RKO (cell line): ENCODE measurements around the gene KIF26A.

Experiments used
- DNase-seq: peaks from one replicate; pipeline ENCODE4 v3.0.0-alpha.2; 2016; ENCODE audit warnings: low spot score

KIF26A gene

DNA sequence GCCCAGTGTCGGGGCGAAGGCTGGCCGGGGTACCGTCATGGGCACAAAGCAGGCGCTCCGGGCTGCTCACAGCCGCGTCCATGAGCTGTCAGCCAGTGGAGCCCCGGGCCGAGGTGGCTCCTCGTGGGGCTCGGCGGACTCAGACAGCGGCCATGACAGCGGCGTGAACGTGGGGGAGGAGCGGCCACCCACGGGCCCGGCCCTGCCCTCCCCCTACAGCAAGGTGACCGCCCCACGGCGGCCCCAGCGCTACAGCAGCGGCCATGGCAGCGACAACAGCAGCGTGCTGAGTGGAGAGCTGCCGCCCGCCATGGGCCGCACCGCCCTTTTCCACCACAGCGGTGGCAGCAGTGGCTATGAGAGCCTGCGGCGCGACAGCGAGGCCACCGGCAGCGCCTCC is 39.0 kb downstream of the KIF26A start:
- no peak for DNase-seq

DNA sequence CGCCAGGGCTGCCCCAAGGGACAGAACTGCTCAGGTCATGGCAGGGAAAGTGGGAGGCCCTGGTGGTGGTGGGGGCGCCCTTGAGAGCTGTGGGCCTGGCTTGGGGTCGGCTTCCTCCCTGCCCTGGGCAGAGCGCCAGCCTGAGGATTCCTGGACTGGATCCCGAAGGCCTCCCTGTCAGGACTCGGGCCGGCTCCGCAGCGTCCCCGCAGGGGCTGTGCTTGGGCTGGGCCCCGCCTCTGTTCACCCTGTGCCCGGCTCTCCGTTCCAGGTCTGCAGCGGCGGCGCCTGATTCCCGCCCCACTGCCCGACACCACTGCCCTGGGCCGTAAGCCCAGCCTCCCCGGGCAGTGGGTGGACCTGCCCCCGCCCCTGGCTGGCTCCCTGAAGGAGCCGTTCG is 39.9 kb downstream of the KIF26A start:
- DNase-seq = no peak

DNA sequence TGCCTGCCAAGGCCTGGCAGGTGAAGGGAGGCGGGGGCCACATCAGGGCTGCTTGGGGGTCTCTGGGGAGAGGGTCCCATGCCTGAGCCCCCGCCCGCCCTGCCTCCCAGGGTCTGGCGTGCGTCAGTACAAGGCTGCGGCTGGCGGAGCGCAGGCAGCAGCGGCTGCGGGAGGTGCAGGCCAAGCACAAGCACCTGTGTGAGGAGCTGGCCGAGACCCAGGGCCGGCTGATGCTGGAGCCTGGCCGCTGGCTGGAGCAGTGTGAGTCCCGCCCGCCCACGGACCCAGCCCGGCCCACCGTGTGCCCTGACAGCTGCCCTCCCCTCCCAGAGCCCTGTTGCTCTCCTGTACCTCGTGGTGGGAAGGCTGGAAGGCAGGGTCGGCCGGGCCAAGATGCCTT is 40.7 kb downstream of the KIF26A start:
- no peak for DNase-seq

DNA sequence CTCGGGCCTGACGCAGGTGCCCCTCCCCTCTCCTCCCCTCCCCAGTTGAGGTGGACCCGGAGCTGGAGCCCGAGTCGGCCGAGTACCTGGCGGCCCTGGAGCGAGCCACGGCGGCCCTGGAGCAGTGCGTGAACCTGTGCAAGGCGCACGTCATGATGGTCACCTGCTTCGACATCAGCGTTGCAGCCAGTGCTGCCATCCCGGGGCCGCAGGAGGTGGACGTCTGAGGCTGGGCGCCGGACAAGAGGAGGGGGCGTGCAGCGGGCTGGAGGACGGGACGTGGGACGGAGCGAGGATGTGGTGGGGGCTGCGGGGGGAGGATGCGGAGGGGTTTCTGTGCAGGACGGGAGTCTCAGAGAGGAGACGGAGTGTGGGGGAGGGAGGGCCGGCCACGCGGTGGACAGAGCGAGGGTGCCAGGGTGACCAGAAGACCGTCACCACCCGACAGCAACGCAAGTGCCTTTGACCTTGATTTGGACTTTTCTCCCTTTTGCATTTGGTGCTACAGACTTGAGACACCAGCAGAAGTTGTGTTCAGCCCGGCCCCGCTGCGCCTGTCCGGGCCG is 41.3 kb downstream of the KIF26A start:
- DNase-seq = no peak

DNA sequence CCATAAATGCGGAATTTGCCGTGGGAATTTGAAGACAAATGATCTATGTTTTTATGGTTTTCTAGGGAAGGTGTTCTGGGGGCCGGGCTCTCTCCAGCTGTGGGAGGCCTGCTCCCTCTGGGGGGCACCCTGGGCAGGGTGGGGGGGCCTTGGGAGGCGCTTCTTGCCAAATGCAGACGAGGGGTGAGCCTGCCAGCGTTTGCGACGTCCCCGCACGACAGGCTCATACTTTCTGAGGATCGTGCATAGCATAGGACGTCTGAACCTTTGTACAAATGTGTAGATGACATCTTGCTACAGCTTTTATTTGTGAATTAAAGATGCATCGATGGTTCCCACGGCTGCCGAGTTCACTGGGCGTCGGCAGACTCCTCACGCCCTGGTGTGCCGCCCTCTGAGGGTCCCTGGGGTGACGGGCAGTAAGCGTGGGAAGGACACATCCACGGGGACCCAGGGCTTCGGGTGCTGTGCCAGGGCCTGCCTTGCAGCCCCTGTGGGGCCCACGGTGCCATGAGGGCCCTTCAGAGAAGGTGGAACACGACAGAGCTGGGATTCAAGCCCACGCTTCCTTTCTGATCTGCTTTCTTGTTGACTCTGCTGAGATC is 42.3 kb downstream of the KIF26A start:
- DNase-seq = no peak

DNA sequence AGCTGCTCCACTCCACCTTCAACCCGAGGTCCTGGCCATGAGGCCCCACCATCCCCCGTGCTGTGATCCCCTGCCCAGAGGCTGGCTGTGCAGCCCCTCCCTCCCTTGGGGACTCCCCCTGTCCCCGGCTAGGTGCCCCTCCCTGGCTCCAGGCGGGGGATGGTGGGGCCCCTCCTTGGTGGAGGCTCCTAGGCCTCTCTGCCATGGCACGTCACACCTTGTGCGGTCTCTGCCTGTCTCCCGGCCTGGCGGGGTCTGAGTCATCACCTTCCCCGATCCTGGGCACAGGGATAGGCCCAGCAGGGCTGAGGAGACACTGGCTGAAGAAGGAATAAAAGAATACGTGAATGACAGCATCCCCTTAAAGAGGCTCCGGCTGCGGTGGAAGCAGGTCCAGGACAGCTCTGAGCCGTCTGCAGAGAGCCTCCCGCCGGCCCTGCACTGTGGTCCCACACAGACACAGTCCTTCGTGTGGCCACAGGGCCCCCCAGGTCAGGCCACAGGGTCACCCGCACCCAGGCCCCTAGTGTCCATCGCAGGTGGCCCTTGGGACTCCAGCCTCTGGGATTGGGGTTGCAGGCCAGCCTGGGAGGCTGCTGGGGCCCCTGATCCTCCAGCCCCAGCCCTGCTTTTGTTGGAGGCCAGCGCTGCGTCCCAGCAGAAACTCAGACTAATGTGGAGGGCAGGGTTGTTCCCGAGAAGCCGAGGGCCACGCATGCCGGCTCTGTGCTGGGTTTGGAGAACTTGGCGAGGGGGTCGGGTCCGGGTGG is 43.6 kb downstream of the KIF26A start:
- DNase-seq = no peak

DNA sequence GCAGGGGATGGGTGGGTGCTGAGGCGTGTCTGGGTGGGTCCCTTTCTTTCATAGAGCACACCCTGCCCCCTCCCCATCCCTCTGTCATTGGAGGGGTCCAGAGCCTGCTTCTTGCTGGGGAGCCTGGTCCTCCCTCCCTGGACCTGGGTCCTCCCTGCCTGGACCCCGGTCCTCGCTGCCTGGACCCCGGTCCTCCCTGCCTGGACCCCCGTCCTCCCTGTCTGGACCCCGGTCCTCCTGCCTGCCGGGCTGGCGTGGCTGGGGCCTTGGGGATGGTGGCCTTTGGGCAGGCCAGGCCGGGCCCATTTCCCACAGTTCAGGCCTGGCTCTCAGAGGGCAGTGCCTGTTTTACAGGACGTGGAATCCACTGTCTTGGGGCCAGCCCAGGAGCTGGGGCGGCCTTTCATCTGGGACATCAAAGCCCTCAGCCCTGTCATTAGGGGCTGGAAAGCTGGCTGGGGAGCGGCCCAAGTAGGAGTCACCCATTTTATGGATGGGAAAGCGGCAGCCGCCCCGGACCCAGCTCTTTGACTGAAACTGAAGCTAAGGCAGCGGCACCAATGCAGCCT is 44.6 kb downstream of the KIF26A start:
- DNase-seq = no peak

DNA sequence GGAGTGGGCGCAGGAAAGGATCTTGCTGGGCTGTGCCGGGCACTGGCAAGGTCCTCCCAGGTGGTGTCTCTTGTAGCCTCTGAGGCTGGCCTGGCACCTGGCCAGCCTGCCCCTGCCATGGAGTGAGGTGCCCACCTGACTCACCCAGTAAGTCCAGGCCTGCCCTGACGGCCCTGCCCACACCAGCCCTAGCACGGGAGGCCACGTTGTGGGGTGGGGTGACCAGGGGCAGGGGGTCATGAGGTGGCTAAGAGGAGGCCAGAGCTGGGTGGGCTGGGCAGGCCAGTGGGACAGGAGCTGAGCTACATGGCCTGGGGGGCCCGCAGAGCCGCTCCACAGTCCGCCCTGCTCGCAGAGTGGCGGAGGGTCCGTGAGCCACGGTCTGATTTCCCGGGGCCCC is 45.4 kb downstream of the KIF26A start:
- no peak for DNase-seq

DNA sequence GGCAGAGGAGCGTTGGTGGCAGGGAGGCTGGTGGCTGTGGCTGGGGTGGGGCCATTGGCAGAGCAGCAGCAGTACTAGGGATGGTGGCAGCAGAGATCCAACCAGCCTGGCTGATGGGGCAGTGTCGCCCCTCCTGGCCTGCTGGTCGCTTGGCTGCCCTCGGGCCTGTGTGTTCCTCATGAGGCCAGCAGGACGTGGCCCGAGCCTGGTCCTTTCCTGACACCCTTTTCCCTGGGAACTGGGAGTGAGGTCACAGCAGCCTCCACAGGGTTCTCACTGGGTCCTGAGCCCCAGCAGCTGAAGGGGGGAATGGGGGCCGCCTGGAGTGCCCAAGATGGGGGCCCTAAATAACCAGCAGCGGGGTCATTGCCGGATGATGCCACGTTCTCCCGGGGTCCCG is 46.1 kb downstream of the KIF26A start:
- DNase-seq = no peak

DNA sequence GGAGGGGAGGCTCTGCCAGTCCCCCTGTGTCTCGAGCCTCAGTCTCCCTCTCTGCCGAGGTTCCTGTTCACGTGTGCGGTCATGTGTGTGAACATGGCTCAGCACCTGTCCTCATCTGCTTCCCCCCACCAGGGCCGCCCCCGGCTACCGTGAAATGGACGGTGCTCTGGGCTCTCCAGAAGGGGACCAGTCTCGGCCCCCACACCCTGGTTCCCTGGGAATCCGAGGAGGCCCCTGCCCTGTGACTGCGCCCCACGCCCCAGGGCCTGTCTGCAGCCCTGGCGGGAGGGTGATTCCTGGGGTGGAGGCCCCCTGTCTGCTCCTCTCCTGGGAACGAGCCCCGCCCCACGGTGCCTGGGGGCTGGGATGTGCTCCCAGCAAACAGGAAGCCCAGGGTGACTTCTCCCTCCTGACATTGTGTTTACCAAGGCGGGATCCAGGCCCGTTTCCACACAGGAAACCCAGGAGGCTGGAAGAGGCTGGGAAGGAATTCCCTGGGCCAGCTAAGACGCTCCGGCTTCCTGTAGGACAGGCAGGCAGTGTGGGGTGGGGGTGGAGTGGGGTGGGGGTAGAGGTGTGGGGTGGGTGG is 46.6 kb downstream of the KIF26A start:
- no peak for DNase-seq

DNA sequence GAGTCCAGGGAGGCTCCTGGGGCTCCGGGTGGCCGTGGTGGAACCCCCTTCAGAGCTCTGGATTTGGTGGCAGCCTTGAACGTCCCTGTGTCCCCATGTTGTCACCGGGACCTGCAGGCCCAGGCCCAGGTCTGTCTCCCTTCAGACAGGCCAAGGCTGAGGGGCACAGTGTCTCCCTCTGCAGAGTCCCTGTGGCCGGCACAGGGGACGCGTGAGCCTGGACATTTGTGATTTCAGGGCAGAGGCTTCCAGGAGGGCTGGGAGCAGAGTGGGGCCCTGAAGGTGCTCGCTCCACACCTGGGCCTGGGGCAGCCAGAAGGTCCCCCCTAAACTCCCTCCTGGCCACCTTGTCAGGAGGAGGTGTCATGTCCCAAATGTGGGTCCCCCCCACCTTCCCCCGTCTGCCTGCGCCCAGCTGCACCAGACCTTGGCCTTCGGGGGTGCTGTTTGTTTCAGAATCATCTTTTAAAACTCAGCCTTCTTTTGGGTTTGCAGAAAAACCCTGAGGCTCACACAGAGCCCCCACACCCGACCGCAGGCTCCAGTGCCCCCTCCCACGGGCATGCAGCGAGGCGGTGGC is 47.6 kb downstream of the KIF26A start:
- no peak for DNase-seq

DNA sequence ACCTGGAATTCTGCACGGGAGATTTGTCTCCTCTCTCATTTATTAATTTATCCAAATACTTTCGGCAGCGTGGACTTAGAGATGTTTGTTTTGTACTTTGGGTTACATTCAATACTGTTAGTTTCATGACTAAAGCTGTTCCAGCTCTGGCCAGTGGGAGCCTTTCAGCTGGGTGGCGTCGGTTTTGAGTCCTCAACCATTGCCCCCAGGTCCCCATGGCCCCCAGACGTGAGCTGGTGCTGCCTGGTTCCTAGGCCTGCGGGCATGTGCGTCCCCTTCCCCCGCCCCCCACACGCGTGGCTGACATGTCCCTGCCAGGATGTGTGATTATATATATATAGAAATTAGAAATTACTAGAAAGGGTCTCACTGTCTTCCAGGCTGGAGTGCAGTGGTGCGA is 48.2 kb downstream of the KIF26A start:
- DNase-seq = no peak

DNA sequence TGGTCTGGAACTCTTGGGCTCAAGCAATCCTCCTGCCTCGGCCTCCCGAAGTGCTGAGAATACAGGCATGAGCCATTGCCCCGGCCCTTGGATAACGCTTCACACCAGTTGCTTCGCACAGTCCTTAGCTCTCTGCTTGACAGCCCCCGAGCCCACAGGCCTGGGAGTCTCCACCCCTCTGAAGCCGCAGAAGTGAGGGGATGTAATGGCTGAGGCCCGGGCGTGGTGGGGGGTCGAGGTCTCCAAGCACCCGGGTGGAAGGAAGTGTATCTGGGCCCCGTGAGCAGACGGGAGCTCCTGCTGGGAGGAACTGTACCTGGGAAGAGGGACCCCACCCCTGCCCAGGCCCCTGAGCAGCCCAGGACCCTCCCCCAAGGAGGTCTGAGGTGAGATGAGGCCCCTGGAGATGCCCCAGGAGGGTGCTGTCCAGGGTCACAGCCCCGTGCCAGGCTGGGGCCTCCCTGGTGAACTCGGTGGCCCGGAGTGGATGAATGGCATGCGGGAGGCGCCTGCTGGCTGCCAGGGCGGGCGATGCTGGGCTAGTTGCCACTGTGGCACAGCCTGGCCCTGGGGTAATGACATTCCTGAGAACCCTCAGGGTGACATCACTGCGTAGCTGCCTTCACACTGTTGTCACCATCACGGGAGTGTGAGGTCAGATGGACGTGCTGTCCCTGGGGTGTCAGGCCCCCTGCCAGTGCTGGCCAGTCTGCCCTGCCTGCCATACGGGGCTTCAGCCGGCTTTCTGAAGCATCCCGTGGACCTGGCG is 48.9 kb downstream of the KIF26A start:
- no peak for DNase-seq

DNA sequence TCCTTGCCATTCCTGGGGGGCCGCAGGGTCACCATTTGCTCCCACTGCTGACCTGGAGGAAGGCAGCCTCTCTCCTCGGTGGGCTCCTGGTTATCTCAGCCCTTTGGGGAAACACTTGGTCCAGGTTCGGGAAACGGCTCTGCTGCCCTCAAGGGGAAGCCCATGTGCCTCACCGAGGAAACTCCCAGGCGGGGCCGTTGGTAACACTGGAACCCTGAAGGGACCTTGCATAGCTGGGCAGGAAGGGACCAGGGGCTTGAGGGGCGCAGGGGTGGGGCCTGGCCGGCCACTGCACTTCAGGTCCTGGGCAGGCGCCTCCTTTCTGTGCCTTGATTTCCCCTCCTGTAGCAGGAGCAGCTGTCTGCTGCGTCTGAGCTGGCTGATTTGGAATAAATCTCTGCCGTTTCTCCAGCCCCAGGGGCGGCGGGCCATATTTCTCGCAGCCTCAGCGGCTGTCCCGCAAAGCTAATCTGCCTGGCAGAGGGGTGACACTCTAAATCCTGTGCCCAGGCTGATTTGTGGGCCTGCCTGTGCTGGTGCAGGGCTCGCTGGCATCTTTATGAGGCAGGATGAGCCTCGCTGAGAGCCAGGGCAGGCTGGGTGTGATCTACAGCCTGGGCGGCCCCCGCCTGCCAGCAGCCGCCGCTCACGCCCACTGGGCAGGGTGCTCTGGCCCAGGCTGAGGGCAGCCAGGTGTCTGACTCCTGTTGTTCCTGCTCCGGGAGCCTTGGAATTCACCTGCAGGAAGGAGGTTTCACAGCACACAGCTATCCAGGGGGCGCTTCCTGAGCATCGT is 49.7 kb downstream of the KIF26A start:
- no peak for DNase-seq

DNA sequence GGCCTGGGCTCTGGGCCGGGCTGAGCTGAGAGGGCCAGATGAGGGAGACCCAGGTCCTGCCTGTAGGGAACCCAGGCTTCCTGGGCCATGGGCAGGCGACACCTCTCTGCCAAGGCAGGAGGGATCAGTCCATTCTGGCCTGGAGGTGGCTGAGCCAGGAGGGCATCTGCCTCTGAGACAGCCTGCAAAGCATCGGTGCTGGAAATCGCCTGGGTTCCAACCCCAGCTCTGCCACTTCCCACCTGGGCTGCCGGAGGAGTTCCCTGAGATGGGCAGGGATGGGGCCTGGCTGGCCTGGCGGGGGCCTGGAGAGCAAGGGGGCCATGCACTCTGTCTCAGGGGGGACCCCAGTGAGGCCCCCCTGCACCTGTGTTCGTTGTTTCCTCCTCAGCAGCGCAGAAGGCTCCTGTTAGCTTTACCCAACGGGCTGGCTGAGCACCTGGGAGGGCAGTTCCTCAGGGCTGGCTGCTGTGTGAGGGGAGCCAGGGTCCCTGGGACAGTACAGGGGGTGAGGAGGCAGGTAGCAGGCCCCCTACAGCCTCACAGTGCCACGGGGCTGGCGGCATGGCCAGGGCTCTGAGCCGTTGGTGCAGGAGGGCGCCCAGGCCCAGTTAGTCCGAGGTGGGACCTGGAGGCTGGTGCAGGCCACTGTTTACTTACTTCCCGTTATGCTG is 50.5 kb downstream of the KIF26A start:
- DNase-seq = no peak

DNA sequence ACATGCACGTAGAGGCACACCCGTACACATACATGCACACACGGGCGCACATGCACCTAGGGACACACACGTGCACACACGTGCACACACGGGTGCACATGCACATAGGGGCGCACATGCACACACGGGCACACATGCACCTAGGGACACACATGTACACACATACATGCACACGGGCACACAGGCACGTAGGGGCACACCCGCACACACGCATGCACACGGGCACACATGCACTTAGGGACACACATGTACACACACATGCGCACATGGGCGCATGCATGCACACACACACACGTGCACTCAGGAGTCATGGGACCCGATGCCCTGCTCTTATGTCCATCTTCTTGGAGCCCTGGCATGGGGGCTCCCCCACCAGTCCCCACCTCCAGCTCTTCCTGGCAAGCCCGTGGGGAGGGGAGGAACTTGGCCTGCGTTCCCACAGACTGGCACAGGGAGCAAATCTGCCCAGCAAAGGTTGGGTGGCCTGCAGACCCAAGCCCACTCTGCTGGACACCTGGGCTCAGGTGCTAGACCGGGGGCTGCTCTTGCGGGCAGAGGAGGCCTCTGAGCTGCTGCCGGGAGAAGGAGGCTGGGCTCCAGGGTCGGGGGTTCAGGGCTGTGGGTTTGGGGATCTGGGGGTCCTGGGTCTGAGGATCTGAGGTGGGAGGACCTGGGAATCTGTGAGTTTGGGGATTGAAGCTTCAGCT is 51.4 kb downstream of the KIF26A start:
- DNase-seq = no peak

DNA sequence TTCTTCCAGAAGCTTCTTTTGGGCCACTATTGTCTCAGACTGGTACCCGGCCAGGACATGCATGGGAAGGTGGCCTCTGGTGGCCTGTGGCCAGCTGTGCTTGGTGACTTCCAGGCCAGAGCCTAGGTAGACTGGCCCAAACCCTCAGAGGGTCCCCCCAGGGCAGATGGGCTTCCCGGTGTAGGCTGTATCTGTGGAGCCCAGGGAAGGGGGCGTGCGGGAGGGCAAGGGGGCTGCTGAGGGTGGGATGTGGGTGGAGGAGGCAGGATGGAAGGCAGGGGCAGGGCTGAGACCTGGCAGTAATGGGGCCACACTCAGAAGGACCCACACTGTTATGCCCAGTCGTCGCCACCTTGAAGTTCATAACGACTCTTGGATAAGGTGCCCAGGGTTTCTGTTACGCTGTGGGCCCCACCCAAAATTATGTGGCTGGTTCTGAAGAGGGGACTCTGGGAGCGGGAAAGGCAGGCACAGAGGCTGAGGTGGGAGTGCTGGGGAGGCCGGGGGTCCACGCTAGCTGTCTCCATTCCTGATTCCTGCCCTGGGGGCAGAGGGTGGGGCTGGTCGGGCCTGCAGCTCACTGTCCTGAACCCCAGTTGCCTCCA is 52.1 kb downstream of the KIF26A start:
- no peak for DNase-seq

DNA sequence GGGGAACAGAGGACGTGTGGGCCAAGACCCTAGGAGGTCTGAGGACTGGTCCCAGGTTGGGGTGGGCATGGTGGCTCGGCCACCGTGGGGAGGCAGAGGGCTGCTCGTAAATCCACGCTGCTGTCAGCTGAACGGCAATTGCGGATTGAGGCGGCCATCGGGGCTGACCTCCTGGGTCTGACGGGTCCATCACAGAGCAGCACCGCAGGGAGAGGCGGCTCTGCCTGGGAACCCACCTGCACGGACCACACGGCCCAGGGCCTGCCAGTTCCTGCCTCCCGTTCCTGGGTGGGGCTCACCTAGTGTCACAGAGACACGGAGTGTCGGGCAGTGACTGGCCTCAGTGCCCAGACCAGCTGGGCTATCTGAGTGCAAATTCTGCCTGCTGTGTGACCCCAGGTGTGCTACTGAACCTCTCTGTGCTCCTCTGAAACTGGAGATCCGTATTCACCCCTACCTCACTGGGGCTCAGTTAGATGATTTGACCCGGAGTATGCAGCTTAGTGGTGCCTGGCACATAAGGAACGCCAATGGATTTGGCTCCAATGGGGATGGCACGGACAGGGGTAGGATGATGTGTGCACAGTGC is 53.1 kb downstream of the KIF26A start:
- no peak for DNase-seq
